ENCODE results near the gene CCDC136.

CCDC136 gene

GRCh38 chr7:128805225-128805624 is 13.5 kb downstream of the CCDC136 start:
- DNase-seq (ENCODE audit: low read depth): no peak

GRCh38 chr7:128807191-128807590 is 15.4 kb downstream of the CCDC136 start:
- DNase-seq (ENCODE audit: low read depth): no peak

DNA sequence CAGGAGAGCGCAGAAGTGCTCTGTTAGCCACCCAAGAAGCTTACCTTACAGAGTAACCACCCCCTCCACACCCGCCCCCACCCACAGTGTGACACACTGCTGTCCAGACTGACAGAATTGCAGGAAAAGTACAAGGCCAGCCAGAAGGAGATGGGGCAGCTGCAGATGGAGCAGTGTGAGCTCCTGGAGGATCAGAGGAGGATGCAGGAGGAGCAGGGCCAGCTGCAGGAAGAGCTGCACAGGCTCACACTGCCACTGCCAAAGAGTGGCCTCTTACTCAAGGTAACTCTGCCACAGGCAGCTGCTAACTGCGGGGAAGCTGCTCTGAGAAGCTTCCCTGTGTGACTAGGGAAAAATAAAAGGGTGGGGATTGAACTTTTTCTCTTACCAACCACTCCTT is 17.6 kb downstream of the CCDC136 start:
- DNase-seq (ENCODE audit: low read depth): no peak

DNA sequence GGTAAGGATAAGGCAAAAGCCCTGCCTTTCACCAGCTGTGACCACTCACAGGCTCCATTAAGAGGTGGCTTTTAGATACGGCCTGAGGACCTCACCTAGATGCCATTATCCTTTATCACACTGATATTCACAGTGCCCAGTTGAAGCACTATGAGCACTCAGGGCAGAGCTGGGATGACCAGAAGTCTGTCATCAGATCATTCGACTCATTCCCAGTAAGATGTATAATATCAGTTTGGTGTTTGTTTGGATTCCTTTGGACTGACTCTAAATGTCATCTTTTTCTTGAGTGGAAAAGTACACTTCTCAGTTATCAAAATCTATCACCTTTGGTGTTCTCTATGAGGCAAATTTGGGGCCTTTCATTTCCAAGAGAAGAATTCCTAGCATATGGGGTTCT is 18.7 kb downstream of the CCDC136 start:
- DNase-seq (ENCODE audit: low read depth): no peak

DNA sequence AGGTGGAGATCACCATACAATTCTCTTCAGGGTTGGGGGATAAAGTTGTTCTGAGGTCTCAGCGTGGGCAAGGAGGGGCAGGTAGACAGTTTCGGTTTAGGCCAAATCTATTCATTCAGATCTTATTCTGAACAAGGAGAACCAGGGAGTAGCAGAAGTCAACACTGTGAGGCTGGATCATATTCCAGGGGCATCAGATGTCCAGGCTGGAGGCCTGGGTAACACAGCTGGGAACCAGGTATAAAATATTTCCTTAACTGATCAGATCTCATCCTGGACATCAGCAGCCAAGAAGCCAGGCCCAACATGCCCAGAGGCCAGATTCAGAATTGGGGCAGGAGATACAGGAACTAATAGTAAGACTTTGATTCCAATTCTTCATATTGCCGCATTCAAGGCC is 19.2 kb downstream of the CCDC136 start:
- DNase-seq (ENCODE audit: low read depth): no peak

DNA sequence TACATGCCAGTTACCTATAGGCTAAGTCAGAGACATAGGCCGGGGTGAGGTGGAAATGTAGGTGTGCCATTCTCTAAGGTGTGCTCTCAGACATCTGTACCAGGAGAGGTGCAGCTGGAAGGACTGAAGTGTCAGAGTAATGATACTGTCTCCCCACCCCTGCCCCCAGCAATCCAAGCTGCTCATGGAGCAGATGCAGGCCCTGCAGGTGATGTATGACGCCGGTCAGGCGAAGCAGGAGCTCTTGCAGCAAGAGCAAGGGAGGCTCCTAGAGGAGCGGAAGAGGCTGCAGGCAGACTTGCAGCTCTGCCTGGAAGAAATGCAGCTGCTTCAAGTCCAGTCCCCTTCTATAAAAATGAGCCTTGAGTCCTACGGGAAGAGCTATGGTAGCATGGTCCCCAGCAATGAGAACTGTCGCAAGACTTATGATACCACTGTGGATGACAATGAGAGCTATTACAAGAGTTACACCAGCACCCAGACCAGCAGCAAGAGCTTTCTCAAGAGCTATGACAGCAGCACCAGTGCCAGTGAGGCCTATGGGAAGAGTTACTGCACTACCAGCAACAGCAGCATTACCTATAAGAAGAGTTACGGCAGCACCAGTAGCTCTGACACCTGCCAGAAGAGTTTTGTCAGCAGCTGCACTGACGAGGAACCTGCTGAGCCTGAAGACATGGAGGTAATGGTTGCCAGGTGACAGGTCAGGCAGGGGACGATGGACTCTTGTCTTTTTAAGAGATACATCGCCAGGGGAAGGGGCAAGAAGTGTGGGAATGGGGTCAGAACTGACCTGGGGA is 20.1 kb downstream of the CCDC136 start:
- no peak for DNase-seq (ENCODE audit: low read depth)

DNA sequence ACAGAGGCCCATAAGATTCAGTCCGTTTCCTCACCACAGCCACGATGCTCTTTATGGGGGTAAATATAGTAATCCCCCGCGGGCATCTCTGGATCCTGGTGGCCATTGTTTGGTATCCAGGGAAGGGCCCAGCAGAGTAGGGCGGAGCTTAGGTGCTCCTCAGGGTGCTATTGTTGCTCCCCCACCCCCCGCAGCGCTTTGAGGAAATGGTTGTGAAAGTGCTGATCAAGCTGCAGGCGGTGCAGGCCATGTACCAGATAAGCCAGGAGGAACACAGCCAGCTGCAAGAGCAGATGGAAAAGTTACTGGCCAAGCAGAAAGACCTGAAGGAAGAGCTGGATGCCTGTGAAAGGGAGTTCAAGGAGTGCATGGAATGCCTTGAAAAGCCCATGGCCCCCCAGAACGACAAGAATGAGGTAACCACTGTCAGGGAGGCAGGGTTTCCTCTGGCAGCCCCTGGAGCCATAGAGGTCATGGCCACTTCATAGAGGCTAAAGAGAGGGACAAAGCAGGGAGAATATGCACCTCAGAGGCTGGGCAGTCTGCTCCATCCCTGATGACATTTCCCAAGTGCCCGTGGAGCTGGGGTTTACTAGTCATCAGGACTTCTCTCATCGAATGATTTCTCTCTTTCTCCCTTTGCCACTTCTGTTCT is 20.9 kb downstream of the CCDC136 start:
- no peak for DNase-seq (ENCODE audit: low read depth)

DNA sequence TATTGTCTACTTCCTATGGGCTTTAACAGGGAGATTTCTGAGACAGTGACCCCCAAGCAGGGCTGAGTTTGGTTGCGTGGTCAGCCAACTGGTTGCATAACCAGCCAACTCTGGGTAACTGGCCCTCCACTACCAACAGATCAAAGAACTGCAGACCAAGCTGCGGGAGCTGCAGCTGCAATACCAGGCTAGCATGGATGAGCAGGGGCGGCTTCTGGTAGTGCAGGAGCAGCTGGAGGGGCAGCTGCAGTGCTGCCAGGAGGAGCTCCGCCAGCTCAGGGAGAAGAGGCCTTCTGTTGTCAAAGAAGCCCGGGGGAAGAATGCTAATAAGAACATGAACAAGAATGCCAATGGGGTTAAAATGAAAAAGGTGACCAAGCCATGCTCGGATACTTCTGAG is 22.7 kb downstream of the CCDC136 start:
- no peak for DNase-seq (ENCODE audit: low read depth)

GRCh38 chr7:128815289-128815942 is 23.6 kb downstream of the CCDC136 start:
- no peak for DNase-seq (ENCODE audit: low read depth)

DNA sequence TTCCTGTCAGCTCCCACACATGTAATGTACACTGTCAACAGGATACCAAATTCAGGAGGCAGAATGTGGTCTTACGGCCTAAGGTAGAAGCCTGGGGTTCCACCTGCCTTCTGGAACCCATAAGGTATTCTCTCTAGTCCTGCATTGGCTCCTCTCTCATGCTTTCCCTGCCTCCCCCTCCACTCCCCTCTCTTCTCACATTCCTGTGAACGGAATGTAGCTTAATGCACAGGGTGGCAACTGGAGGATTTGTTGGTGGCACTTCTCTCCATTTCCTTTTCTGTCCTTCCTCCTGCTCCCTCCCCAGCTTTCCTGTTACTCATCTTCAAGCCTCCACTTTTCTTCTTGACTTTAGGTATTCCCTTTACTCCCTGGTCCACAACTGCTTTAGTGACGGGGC is 26.9 kb downstream of the CCDC136 start:
- DNase-seq (ENCODE audit: low read depth): no peak

DNA sequence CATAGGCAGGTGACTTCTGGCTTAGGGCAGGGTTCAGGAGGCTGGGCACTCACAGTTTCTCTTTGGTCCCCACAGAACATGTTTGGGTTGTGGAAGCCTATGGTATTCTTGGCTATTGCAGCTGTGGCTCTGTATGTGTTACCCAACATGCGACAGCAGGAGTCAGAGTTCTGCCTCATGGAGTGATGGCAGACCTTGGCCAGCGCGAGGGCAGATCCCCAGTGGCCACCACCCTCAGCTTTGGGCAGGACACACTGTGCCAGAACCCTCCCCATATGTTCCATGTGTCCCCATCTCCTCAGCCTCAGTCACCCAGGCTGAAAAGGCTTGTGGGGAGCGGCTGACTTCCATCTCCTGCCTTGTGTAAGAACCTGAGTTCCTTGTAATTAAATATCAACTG is 30.0 kb downstream of the CCDC136 start:
- no peak for DNase-seq (ENCODE audit: low read depth)

- DNase-seq (ENCODE audit: low read depth): no peak
Measured at GRCh38 chr7:128826512-128826911, 34.7 kb downstream of the CCDC136 start.

DNA sequence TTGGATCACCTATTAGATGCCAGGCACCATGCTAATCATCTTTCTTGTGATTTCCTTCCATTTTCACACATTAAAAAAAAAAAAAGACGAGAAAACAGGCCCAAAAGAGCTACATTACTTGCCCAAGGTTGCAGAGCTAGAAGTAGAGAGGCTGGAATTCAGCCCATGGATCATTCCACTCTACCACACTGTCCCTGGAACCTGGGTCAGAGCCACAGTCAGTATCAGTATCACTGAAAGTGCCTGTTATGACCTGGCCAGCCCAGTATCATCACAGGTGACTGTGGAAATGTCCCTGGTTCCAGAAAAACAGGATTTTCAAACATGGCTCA is 35.1 kb downstream of the CCDC136 start:
- DNase-seq (ENCODE audit: low read depth): no peak

DNA sequence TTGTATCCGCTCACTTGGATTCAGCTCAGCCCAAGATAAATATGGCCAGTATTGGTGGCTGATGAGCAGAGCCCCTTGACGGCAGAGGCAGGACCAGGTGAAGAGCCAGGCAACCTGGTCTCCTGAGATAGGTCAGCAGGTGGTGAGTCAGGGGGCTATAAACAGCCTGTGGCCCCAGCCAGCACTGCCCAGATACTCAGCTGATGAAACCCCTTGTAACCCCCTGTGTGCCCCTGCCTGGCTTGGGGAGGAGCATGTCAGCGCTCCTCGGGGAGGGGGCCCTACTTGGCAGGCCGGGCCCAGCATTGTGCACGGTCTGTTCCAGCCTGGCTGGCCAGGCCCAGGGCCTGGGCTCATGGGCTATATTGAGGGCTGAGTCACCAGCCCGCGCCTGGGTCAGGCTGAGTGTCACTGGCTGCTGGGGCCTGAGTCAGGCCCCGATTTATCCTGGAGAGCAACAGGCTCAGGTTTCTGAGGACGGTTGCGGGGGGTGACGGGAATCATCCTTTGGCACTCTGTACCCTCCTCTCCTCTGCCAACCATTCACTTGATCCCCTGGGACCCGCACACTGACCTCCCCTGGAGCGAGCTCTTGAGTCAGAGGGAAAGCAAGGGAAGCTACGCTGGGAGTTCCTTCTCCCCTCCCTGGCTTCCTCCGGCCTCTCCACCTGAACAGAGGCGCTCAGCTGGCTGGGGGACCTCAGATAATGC is 35.6 kb downstream of the CCDC136 start:
- no peak for DNase-seq (ENCODE audit: low read depth)

GRCh38 chr7:128827971-128828711 is 36.4 kb downstream of the CCDC136 start:
- DNase-seq (ENCODE audit: low read depth): no peak

DNA sequence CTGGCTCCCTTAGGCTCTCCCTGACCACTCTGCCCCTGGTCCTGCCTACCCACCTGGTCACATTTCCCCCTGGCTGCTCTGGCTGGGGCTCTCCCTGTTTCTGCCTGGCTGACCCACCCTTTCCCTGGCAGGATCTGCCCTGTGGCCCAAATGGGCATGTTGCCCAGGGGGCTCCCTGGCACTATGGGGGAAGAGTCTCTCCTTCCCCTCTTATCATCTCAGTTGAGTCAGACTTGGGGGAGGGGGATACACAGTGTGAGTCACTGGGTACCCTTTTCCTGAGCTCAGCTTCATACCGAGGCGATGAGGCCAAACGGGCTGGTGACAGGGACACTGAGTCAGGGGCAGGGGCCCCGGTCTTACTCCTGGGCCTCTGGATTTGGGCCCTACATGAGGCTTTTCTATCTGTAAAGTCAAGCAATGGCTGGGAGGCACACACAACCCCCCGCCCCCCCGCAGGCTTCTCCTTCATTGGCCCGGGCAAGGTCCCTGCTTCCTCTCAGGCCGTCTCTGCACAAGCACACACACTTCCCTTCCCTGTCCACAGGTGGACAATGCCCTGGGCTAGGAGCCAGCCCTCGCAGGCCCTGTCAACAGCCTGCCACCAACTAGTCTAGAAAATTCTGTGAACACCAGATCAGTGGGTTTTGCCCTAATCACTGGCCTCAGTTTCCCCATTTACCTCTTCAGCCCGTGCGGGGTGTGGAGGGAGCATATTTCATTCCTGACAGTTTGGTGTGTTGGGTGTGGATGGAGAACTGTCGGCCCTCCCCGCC is 37.8 kb downstream of the CCDC136 start:
- no peak for DNase-seq (ENCODE audit: low read depth)

- DNase-seq (ENCODE audit: low read depth): no peak
Measured at GRCh38 chr7:128830231-128831177, 38.7 kb downstream of the CCDC136 start, which contains the start of gene FLNC. Gene FLNC, plus strand, starts transcription at chr7:128830406. Its CDS starts 232 bp downstream, at chr7:128830638.

- no peak for DNase-seq (ENCODE audit: low read depth)
Measured at GRCh38 chr7:128831178-128831993, 39.6 kb downstream of the CCDC136 start.

Data from activated T-helper 1 cell treated with Interleukin-2 at 50 U/mL for 16 hours (primary cell).